Nephron (organoid): ENCODE data around the gene CXorf58.
"Not testable (repeated sequence)": the region's sequence is repeated elsewhere in the genome, so short reads cannot be mapped to it uniquely, and the experiment has no call there.

Source experiments
- H3K27ac Mint-ChIP-seq, 3 experiments: 2 replicates each; pipeline ENCODE4 v1.8.0; 2020; ENCODE audit warnings: mixed read lengths in 3 of 3, mild to moderate bottlenecking in 2 of 3, moderate library complexity in 1 of 3
- H3K27me3 Mint-ChIP-seq: 2 replicates; pipeline ENCODE4 v1.8.0; 2021; ENCODE audit warnings: low read depth, mild to moderate bottlenecking, moderate library complexity, mixed read lengths
- H3K36me3 Mint-ChIP-seq: 2 replicates; pipeline ENCODE4 v1.8.0; 2020; ENCODE audit warnings: low read depth, mixed read lengths
- H3K4me1 Mint-ChIP-seq: 2 replicates; pipeline ENCODE4 v1.8.0; 2020; ENCODE audit warnings: mixed read lengths
- H3K4me3 Mint-ChIP-seq, 3 experiments: 2 replicates each; pipeline ENCODE4 v1.8.0; 2020; ENCODE audit warnings: mild to moderate bottlenecking in 3 of 3, mixed read lengths in 3 of 3, moderate library complexity in 2 of 3
- H3K9me3 Mint-ChIP-seq: 2 replicates; pipeline ENCODE4 v1.8.0; 2020; ENCODE audit warnings: mixed read lengths
- CTCF ChIP-seq, 3 experiments: fragments of 200-600 bp; sonication (generic); IDR thresholded peaks; one replicate each; pipeline ENCODE4 v1.5.0; 2021; ENCODE audit warnings: antibody characterized with exemption in 3 of 3; ENCODE audit not compliant: unreplicated experiment in 3 of 3

Gene CXorf58

GRCh38 chrX:23953908-23954269 is 46.1 kb downstream of the CXorf58 start:
- no peak overlapping the region for H3K27ac Mint-ChIP-seq
- H3K4me3 Mint-ChIP-seq, result no peak overlapping the region
- no peaks in the 10 kb centered on the region for H3K27me3 Mint-ChIP-seq
- H3K36me3 Mint-ChIP-seq, result no peaks in the 10 kb centered on the region
- no peak for TF ChIP-seq CTCF (IDR thresholded peaks at IDR 0.05; ENCODE audit: unreplicated experiment in 3 of 3)
- H3K4me1 Mint-ChIP-seq, result no peaks in the 10 kb centered on the region
- no peaks in the 10 kb centered on the region for H3K9me3 Mint-ChIP-seq

- no peak for TF ChIP-seq CTCF (IDR thresholded peaks at IDR 0.05; ENCODE audit: unreplicated experiment in 3 of 3)
- Mint-ChIP-seq H3K4me3 (no peak overlapping the region), H3K27ac (no peak overlapping the region), H3K4me1 (no peaks in the 10 kb centered on the region), H3K27me3 (no peaks in the 10 kb centered on the region), H3K9me3 (no peaks in the 10 kb centered on the region), H3K36me3 (no peaks in the 10 kb centered on the region)
Measured at GRCh38 chrX:23954396-23954795, 46.6 kb downstream of the CXorf58 start.

GRCh38 chrX:23959781-23960180 is 52.0 kb downstream of the CXorf58 start:
- Mint-ChIP-seq H3K27ac (no peak overlapping the region), H3K4me3 (no peak overlapping the region), H3K9me3 (no peaks in the 10 kb centered on the region), H3K27me3 (no peaks in the 10 kb centered on the region), H3K36me3 (no peaks in the 10 kb centered on the region), H3K4me1 (no peaks in the 10 kb centered on the region)
- TF ChIP-seq CTCF (IDR thresholded peaks at IDR 0.05; ENCODE audit: unreplicated experiment in 3 of 3), result no peak

DNA sequence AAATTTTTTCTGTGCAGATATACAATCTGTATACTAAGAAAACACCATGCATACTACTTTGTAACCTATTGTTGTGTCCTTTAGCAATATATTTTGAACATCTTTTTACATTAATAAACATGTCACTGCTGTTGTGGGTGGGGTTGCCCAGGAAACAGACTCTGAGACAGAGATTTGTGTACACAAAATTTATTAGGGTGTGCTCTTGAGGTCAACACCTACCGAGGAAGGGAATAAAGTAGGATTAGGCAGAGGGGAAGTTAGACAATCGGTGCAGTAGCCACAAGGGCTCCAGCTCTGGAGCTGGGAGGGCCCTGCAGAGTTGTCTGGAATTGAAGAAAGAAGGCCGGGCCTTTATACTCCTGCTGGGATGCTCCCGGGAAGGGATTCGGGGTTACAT is 56.4 kb downstream of the CXorf58 start:
- no peaks in the 10 kb centered on the region for H3K4me1 Mint-ChIP-seq

DNA sequence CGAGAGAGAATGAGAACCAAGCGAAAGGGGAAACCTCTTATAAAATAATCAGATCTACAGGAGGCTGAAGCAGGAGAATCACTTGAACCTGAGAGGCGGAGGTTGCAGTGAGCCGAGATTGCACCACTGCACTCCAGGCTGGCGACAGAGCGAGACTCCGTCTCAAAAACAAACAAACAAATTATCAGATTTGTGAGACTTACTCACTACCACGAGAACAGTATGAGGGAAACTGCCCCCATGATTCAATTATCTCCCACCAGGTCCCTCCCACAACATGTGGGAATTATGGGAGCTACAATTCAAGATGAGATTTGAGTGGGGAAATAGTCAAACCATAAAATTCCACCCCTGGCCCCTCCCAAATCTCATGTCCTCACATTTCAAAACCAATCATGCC is 57.8 kb downstream of the CXorf58 start:
- not testable (repeated sequence) for H3K9me3 Mint-ChIP-seq, H3K27me3 Mint-ChIP-seq, H3K36me3 Mint-ChIP-seq, H3K4me1 Mint-ChIP-seq, H3K4me3 Mint-ChIP-seq, H3K27ac Mint-ChIP-seq

More for the DNA sequence above, 56.4 kb downstream of the CXorf58 start:
- Mint-ChIP-seq H3K27me3 (no peaks in the 10 kb centered on the region), H3K9me3 (peaks cover 2% of the 10 kb centered on the region), H3K4me3 (no peak overlapping the region), H3K27ac (no peak overlapping the region), H3K36me3 (peaks cover 3% of the 10 kb centered on the region)
- TF ChIP-seq CTCF (IDR thresholded peaks at IDR 0.05; ENCODE audit: unreplicated experiment in 3 of 3), result no peak

DNA sequence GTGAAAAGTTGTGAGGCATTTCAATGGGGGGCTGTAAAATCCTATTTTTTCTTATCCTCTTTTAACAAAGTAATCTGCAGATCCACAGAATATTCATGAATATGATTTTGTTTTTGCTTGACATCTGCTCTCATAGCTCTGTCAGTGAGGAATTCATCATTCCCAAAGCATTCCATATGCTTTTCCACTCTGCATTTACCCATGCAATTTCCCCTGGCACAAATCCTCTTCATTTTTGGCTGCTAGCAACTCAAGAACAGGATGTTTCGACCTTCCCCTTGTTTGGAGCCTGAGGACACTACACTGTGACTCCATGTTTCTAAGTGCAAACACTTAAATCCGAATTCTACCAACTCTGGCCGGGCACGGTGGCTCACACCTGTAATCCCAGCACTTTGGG is 70.7 kb downstream of the CXorf58 start:
- H3K27ac Mint-ChIP-seq, result peak overlapping the region; percentile 10 to 41 (median 23)
- no peak overlapping the region for H3K4me3 Mint-ChIP-seq
- no peaks in the 10 kb centered on the region for H3K9me3 Mint-ChIP-seq
- peaks cover 16% of the 10 kb centered on the region for H3K36me3 Mint-ChIP-seq
- no peak for TF ChIP-seq CTCF (IDR thresholded peaks at IDR 0.05; ENCODE audit: unreplicated experiment in 3 of 3)
- no peaks in the 10 kb centered on the region for H3K27me3 Mint-ChIP-seq
- H3K4me1 Mint-ChIP-seq, result peaks cover 25% of the 10 kb centered on the region
